Measurements from ENCODE around the gene ASPA.
"Not testable (repeated sequence)": the region's sequence is repeated elsewhere in the genome, so short reads cannot be mapped to it uniquely, and the experiment has no call there.

ASPA gene

GRCh38 chr17:3507869-3508268 lies 32.1 kb downstream of the ASPA start:
- DNase-seq (ENCODE audit: low read depth in 2 of 2): no peak

- DNase-seq (ENCODE audit: low read depth in 2 of 2): no peak
Observed at GRCh38 chr17:3510090-3510489, 34.3 kb downstream of the ASPA start.

GRCh38 chr17:3511852-3512504 lies 36.2 kb downstream of the ASPA start:
- no peak for DNase-seq (ENCODE audit: low read depth in 2 of 2)

DNA sequence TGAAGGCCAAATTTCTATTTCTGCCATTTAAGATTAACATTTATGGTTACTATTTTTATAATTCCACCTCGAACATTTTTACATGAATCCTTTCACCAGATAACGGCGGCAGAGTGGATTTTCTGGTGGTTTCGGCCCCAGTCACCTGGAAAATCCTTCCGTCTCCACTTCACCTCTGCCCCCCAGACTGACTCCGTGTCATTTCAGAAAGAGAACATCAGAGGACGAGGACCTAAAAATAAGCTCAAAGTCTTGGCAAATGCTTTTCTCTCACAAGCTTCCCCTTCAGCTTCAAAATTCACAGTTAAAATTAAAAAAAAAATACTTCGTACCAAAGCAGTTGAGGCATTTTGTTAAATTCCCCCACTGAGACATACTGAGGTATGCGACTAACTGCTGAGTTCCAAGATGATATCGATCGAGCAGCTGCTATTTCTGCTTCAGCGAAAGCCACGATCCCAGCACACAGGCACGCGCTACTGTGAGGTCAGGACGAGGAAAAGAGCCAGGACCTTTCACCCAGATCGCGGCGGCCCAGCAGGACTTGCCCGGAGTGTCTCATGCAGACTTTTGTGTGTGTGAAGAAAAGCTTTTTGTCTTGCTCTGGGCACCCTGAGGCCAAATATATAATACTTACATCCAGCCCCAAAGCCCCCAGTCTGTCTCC lies 36.8 kb downstream of the ASPA start:
- DNase-seq (ENCODE audit: low read depth in 2 of 2): no peak

- DNase-seq (ENCODE audit: low read depth in 2 of 2): no peak
Observed at GRCh38 chr17:3513305-3514035, 37.7 kb downstream of the ASPA start.

DNA sequence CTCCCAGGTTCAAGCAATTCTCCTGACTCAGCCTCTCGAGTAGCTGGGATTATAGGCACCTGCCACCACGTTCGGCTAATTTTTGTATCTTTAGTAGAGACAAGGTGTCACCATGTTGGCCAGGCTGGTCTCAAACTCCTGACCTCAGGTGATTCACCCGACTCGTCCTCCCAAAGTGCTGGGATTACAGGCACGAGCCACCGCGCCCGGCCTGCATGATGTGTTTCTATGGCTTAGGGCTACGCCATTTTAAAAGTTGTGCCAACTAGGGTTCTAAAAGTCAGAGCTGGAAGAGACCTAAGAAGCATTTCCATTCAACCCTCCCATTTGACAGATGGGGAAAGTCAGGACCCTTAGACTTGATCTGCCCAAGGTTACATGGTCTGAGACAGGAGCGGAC lies 38.4 kb downstream of the ASPA start:
- DNase-seq (ENCODE audit: low read depth in 2 of 2): not testable (repeated sequence)

- DNase-seq (ENCODE audit: low read depth in 2 of 2): no peak
Observed at GRCh38 chr17:3514873-3515272, 39.1 kb downstream of the ASPA start.

GRCh38 chr17:3519472-3519871 lies 43.7 kb downstream of the ASPA start:
- not testable (repeated sequence) for DNase-seq (ENCODE audit: low read depth in 2 of 2)

- DNase-seq (ENCODE audit: low read depth in 2 of 2): no peak
Observed at GRCh38 chr17:3524024-3524423, 48.2 kb downstream of the ASPA start.

- DNase-seq (ENCODE audit: low read depth in 2 of 2): no peak
Observed at GRCh38 chr17:3526491-3526890, 50.7 kb downstream of the ASPA start.

GRCh38 chr17:3526971-3527370 lies 51.2 kb downstream of the ASPA start:
- DNase-seq (ENCODE audit: low read depth in 2 of 2): no peak

DNA sequence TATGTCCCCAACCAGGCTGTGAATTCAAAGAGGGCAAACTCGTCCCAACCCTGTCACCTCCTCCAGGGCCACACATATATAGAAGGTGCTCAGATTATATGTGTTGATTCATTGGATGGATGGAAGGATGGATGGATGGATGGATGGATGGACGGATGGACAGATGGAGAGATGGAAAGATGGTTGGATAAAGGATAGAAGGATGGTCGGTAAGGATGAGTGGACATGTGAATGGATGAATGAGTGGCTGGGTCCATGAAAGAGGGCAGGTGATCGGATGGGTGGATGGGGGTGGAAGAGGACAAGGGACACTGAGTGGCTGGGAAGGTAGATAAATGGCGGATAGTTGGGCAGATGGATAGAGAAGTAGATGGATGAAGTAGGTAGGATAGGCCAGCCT lies 51.7 kb downstream of the ASPA start:
- DNase-seq (ENCODE audit: low read depth in 2 of 2): no peak

GRCh38 chr17:3527896-3528295 lies 52.1 kb downstream of the ASPA start:
- DNase-seq (ENCODE audit: low read depth in 2 of 2): no peak

GRCh38 chr17:3528403-3528851 lies 52.6 kb downstream of the ASPA start:
- no peak for DNase-seq (ENCODE audit: low read depth in 2 of 2)

DNA sequence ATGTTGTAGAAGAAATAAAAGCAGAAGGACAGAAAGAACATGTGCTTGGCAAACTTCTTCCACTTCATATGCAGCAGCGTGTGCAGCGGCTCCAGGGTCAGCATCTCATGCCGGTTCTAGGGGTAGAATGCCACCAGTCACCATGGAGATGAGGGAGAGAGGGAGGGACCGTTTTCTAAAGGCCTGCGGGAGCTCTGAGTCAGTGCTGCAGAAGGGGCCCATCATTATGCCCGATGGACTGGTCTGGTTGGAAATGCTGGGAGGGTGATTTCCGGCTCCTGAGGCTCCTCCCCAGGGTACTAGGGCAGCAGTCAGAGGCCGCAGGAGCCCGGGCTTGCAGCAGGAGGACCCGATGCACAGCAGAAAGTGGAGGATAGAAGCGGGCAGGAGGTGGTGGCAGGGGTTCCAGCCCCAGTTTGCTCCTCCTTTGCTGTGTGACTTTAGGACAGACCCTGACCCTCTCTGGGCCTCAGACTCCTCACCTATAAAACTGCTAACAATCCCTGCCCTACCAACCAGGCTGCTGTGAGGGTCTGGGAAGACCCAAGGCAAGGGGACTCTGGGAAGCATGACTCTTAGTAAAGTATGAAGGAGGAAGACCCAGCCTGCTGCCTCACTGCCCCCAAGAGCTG lies 53.2 kb downstream of the ASPA start:
- no peak for DNase-seq (ENCODE audit: low read depth in 2 of 2)

- DNase-seq (ENCODE audit: low read depth in 2 of 2): no peak
Observed at GRCh38 chr17:3529817-3530741, 54.3 kb downstream of the ASPA start.

DNA sequence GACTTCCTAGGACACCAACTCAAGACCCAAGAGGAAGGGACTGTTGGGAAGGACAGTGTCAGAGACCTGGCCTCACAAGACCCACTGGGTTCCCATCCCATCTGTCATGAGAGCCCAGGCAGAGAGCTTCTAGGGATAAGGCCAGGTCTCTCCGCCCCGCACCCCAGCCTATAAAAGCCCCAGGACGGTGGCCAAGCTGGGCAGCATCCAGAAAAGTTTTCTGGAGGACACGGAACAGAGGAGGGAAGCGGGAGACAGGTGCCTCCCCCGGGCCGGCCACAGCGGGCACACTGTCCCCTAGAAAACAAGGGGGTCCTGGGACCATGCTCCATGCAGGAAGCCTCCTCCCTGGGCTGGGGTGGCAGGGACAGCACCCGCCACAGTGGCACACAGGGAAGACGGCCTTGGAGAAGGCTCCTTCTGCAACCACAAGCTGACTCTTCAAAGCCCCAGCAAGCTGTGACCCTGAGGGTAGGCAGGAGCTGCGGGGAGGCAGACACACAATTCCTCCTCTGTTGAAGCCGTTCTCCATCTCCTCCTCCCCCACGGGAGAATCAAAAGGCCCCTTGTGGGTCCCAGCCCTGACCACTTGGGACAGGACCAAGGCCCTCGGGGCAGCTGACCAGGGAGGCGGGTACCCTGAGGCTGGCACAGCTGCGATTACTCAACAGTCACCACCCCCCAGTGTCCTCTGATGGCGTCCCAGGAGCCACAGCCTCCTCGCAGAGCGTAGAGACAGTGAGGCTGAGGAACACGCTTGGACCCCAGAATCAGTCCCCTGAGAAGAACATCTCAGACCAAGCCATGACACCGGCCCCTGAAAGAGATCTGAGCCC lies 55.7 kb downstream of the ASPA start:
- no peak for DNase-seq (ENCODE audit: low read depth in 2 of 2)

GRCh38 chr17:3532106-3532858 lies 56.5 kb downstream of the ASPA start:
- no peak for DNase-seq (ENCODE audit: low read depth in 2 of 2)

DNA sequence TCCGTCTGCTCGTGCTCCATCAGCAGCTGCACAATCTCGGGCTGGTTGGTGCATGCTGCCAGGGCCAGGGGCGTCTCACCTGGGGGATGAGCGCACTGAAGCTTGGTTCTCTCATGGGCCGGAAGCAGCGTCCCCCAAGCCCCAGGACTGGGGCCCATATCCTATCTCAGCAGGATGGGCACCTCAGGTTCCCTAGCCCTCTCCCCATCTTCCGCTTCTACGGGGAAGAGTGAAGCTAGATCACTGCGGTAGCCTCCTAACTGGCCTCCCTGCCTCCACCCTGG lies 57.0 kb downstream of the ASPA start:
- DNase-seq (ENCODE audit: low read depth in 2 of 2): no peak

- no peak for DNase-seq (ENCODE audit: low read depth in 2 of 2)
Observed at GRCh38 chr17:3533752-3534151, 58.0 kb downstream of the ASPA start.
